AG09319 (cell line): ENCODE results near the gene CCN5.

ENCODE experiments used
- DNase-seq: peaks from one replicate; pipeline ENCODE4 v3.0.0-alpha.2; 2010; ENCODE audit warnings: low read depth; ENCODE audit errors: extremely low read depth
- TF ChIP-seq, protein P1 (sequence below): IDR thresholded peaks from 2 replicates; pipeline ENCODE4 v1.5.1; 2011; ENCODE audit warnings: low read depth, mild to moderate bottlenecking, inconsistent platforms, low read length, moderate library complexity

CCN5 gene

DNA sequence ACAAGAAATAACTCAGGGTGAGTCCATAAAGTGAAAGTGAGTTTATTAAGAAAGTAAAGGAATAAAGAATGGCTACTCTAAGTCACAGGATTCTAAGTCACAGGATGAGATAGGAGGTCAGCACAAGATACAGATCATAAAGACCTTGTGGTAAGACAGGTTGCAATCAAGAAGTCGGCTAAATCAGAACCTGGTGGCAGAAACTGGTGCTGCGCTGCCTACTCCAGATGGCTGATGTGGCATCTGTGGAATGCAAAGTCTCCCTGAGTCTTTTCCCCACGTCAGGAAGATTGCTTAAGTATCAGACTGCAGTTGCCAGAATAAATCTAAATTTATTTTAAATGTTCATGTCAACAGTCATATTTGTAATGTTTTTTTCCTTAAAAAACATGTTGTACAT is 19.8 kb downstream of the CCN5 start:
- TF ChIP-seq, protein P1, sequence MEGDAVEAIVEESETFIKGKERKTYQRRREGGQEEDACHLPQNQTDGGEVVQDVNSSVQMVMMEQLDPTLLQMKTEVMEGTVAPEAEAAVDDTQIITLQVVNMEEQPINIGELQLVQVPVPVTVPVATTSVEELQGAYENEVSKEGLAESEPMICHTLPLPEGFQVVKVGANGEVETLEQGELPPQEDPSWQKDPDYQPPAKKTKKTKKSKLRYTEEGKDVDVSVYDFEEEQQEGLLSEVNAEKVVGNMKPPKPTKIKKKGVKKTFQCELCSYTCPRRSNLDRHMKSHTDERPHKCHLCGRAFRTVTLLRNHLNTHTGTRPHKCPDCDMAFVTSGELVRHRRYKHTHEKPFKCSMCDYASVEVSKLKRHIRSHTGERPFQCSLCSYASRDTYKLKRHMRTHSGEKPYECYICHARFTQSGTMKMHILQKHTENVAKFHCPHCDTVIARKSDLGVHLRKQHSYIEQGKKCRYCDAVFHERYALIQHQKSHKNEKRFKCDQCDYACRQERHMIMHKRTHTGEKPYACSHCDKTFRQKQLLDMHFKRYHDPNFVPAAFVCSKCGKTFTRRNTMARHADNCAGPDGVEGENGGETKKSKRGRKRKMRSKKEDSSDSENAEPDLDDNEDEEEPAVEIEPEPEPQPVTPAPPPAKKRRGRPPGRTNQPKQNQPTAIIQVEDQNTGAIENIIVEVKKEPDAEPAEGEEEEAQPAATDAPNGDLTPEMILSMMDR: peak; percentile 23
- peak; percentile 48 for DNase-seq

DNA sequence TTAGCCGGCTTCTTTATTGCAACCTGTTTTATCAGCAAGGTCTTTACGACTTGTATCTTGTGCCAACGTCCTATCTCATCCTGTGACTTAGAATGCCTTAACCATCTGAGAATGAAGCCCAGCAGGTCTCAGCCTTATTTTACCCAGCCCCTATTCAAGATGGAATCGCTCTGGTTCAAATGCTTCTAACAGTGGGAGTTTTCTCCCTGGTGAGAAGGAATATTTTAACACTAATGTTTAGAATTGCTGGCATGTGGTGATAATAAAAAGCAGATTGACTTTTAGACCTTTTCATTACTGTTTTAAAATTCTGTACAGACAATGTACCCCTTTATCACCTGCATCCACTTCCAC is 20.6 kb downstream of the CCN5 start:
- DNase-seq: no peak
- TF ChIP-seq, protein P1: no peak

DNA sequence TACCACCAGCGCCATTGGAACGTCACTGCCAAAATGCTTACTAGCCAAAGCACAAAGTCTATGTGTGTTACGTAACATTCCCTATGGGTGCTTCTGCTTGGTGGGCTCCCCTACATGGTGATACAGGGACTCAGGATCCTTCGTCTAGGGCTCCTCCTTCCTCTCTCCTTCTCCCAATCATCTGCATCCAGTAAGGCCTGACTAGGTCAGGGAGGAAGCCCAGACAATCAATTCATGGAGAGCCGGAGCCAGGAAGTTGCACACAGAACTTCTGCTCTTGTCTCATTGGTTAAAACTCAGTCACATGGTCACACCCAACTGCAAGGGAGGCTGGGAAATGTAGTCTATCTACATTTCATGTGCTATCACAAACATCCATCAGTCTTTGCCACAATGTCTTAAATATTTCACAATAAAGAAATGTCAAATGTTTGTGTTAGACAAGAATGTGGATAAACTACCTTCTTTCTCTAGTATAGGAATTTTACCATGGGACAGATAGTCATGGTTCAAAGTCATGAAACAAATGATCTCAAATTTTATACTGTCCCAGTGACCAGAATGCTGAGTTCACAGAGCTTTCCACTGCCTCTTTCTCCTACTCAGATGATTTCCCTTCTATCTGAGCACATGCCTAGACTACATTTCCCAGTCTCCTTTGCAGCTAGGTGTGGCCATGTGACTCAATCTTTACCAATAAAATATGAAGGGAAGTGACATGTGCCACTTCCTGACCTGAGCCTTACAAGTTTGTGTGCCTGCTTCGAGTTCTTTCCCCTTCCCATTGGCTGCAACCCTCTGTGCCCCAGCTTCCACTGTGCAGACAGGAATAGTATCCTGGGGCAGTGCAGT is 21.2 kb downstream of the CCN5 start:
- TF ChIP-seq, protein P1: no peak
- DNase-seq: peak; percentile 39

DNA sequence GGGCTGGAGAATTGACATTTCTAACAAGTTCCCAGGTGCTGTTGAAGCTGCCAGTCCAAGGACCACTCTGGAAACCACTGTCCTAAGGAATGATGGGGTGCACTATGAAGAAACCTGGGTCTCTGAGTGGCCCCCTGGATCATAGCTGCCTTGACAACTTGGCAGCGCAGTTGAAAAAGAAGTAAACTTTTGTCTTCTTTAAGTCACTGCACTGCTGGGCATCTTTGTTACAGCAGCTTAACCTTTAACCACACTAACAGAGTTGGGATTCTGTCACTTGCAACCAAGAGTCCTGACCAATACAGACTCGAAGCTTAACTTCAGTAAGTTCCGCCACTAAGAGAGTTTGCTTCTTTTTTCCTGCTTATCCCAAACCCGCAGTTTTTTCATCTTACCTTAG is 21.9 kb downstream of the CCN5 start:
- DNase-seq: no peak
- TF ChIP-seq, protein P1: no peak

DNA sequence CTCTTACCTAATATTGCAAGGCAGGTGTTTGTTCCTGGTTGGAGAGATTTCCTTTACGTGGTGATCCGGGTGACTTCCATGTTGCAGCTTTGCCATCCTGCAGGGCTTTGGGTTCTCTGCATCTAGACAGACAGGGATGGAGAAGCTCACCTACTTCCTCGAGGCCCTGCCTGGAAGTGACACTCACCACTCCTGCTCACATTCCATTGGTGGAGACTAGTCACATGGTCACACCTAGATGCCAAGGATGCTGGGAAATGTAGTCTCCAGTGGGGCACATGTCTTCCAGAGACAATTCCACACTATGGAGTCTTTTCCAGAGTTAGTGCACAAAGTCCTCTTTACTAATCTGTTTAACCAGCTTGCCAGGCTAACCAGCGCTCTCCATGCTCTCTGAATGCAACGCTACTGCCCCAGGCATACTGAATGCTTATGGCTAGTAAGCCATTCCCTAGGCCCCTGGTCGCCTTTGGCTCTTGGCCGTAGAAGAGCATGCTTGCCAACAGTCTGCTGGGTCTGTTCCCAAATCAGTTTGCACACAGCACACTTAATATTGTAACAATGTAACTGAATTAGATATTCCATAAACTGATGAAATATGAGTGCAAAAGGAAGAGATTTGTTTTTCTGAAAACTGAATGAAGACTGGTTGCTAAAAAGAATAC is 23.8 kb downstream of the CCN5 start:
- TF ChIP-seq, protein P1: no peak
- DNase-seq: peak; percentile 44

DNA sequence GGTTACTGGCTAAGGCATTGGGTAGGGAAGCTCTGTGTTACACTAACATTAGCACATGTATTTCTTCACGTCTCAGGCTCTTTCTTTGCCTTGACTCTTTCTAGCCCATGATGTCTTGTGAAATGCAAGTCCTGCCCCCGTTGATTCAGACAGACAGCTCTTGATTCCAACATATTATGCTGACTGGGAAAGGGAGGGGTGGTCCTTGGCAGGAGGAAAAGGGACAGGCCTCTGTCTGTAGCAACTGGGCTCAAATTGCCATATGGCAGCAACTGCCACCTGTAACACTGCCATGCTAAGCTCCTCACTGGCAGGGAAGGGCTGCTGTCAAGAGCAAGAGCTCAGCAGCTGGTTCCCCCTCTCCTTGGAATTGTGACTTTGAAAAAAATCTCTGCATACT is 24.8 kb downstream of the CCN5 start:
- TF ChIP-seq, protein P1: no peak
- no peak for DNase-seq
